ENCODE measurements around the gene USP24.

- TF ChIP-seq CTCF (IDR thresholded peaks at IDR 0.05; ENCODE audit: insufficient read depth, low read depth, low read length) (no peak), EZH2 (IDR thresholded peaks at IDR 0.05; ENCODE audit: insufficient read depth, low read length) (no peak)
Observed at GRCh38 chr1:55120538-55120937, 94.6 kb downstream of the USP24 start.

Data from astrocyte (in vitro differentiated cells and primary cell).